ENCODE measurements around the gene AMN.
A peak's percentile ranks its signal among the peaks of the same experiment; 100 is the strongest.
"Not testable (repeated sequence)": the region's sequence is repeated elsewhere in the genome, so short reads cannot be mapped to it uniquely, and the experiment has no call there.

The AMN gene

GRCh38 chr14:102911991-102912761 lies 10.3 kb upstream of the AMN start:
- DNase-seq (ENCODE audit: low read depth, low spot score) = no peak

GRCh38 chr14:102913341-102914211 lies 8.9 kb upstream of the AMN start:
- DNase-seq (ENCODE audit: low read depth, low spot score) = no peak

GRCh38 chr14:102914474-102915291 lies 7.8 kb upstream of the AMN start:
- DNase-seq (ENCODE audit: low read depth, low spot score) = no peak

- DNase-seq (ENCODE audit: low read depth, low spot score) = no peak
Observed at GRCh38 chr14:102915292-102916110, 7.0 kb upstream of the AMN start.

GRCh38 chr14:102916347-102917055 lies 6.0 kb upstream of the AMN start:
- DNase-seq (ENCODE audit: low read depth, low spot score) = no peak

- no peak for DNase-seq (ENCODE audit: low read depth, low spot score)
Observed at GRCh38 chr14:102917056-102917385, 5.4 kb upstream of the AMN start.

- peak; percentile 22 for DNase-seq (ENCODE audit: low read depth, low spot score)
Observed at GRCh38 chr14:102917469-102918211, 4.8 kb upstream of the AMN start.

GRCh38 chr14:102918438-102918837 lies 4.0 kb upstream of the AMN start:
- DNase-seq (ENCODE audit: low read depth, low spot score) = no peak

GRCh38 chr14:102920273-102920997 lies 2.0 kb upstream of the AMN start:
- DNase-seq (ENCODE audit: low read depth, low spot score) = no peak

- no peak for DNase-seq (ENCODE audit: low read depth, low spot score)
Observed at GRCh38 chr14:102920998-102921304, 1.5 kb upstream of the AMN start.

- no peak for DNase-seq (ENCODE audit: low read depth, low spot score)
Observed at GRCh38 chr14:102923201-102923924, 900 bp downstream of the AMN start.

- no peak for DNase-seq (ENCODE audit: low read depth, low spot score)
Observed at GRCh38 chr14:102923925-102924486, 1.5 kb downstream of the AMN start.

GRCh38 chr14:102924632-102925588 lies 2.4 kb downstream of the AMN start:
- DNase-seq (ENCODE audit: low read depth, low spot score) = no peak

- DNase-seq (ENCODE audit: low read depth, low spot score) = no peak
Observed at GRCh38 chr14:102925646-102926045, 3.2 kb downstream of the AMN start.

GRCh38 chr14:102926104-102926503 lies 3.6 kb downstream of the AMN start:
- DNase-seq (ENCODE audit: low read depth, low spot score) = no peak

GRCh38 chr14:102926840-102927239 lies 4.4 kb downstream of the AMN start:
- DNase-seq (ENCODE audit: low read depth, low spot score) = not testable (repeated sequence)

GRCh38 chr14:102927346-102927877 lies 4.9 kb downstream of the AMN start:
- no peak for DNase-seq (ENCODE audit: low read depth, low spot score)
